WTC11 (cell line): ENCODE results near the gene DOCK1. TPM values are rescaled to one million over a fixed set of nuclear protein-coding genes. Genes with fewer than 3 reads are reported as not detected.

Experiments
- ATAC-seq: fragments of 200-7000 bp; cut with Tn5 transposase; 2 replicates; pipeline ENCODE4 v1.10.0; 2021; ENCODE audit warnings: mild to moderate bottlenecking, moderate library complexity
- CTCF ChIA-PET: fragments of 300-600 bp; sonication (Branson Sonifier 250); formaldehyde crosslinking; loops from one replicate; lab custom pipeline; 2021; ENCODE audit warnings: antibody characterized with exemption; lab: Charles Lee
- POLR2A ChIA-PET: fragments of 350-600 bp; sonication (Branson Sonifier 250); formaldehyde crosslinking; loops from one replicate; lab custom pipeline; 2021; ENCODE audit warnings: antibody characterized with exemption; lab: Charles Lee
- DNase-seq: peaks from one replicate; pipeline ENCODE4 v3.0.0; 2021; ENCODE audit warnings: low spot score
- H3K27ac Mint-ChIP-seq: 2 replicates; pipeline ENCODE4 v1.8.0; 2021; ENCODE audit warnings: mixed read lengths
- H3K27me3 Mint-ChIP-seq: 2 replicates; pipeline ENCODE4 v1.8.0; 2021; ENCODE audit warnings: low read depth, mild to moderate bottlenecking, moderate library complexity, mixed read lengths
- H3K36me3 Mint-ChIP-seq: 2 replicates; pipeline ENCODE4 v1.8.0; 2021; ENCODE audit warnings: mixed read lengths
- H3K4me1 Mint-ChIP-seq: 2 replicates; pipeline ENCODE4 v1.8.0; 2022; ENCODE audit warnings: mixed read lengths
- H3K4me3 Mint-ChIP-seq: 2 replicates; pipeline ENCODE4 v1.8.0; 2021; ENCODE audit warnings: mild to moderate bottlenecking, moderate library complexity, mixed read lengths
- H3K9me3 Mint-ChIP-seq: 2 replicates; pipeline ENCODE4 v1.8.0; 2021; ENCODE audit warnings: mixed read lengths
- ATF2 ChIP-seq: sonication (generic); formaldehyde crosslinking; IDR thresholded peaks from 2 replicates; pipeline ENCODE4 v1.8.1; 2022; ENCODE audit warnings: low read depth, missing genetic modification reagents, borderline replicate concordance
- ATF3 ChIP-seq: sonication (generic); formaldehyde crosslinking; conservative IDR thresholded peaks from 2 replicates; pipeline ENCODE4 v1.8.1; 2022; ENCODE audit warnings: mild to moderate bottlenecking, missing genetic modification reagents
- CBFB ChIP-seq: sonication (generic); formaldehyde crosslinking; IDR thresholded peaks from 2 replicates; pipeline ENCODE4 v1.8.1; 2022; ENCODE audit warnings: mild to moderate bottlenecking, low read depth, missing genetic modification reagents
- ELF4 ChIP-seq: sonication (generic); formaldehyde crosslinking; IDR thresholded peaks from 2 replicates; pipeline ENCODE4 v1.8.1; 2022; ENCODE audit warnings: low read depth, mild to moderate bottlenecking, moderate library complexity, missing genetic modification reagents
- FOXK1 ChIP-seq: sonication (generic); formaldehyde crosslinking; IDR thresholded peaks from 2 replicates; pipeline ENCODE4 v1.8.0; 2022; ENCODE audit warnings: mild to moderate bottlenecking, moderate library complexity, missing genetic modification reagents
- GABPB1 ChIP-seq: sonication (generic); formaldehyde crosslinking; IDR thresholded peaks from 2 replicates; pipeline ENCODE4 v1.8.1; 2023; ENCODE audit warnings: mild to moderate bottlenecking, missing genetic modification reagents
- MYBL2 ChIP-seq: sonication (generic); formaldehyde crosslinking; IDR thresholded peaks from 2 replicates; pipeline ENCODE4 v1.8.1; 2023; ENCODE audit warnings: mild to moderate bottlenecking, moderate library complexity, missing genetic modification reagents
- NR2C2 ChIP-seq: sonication (generic); formaldehyde crosslinking; IDR thresholded peaks from 2 replicates; pipeline ENCODE4 v1.8.0; 2022; ENCODE audit warnings: mild to moderate bottlenecking, missing genetic modification reagents
- PREB ChIP-seq: sonication (generic); formaldehyde crosslinking; IDR thresholded peaks from 2 replicates; pipeline ENCODE4 v1.8.1; 2022; ENCODE audit warnings: mild to moderate bottlenecking, missing genetic modification reagents, moderate library complexity, borderline replicate concordance
- SP1 ChIP-seq: sonication (generic); formaldehyde crosslinking; conservative IDR thresholded peaks from 2 replicates; pipeline ENCODE4 v1.8.1; 2022; ENCODE audit warnings: missing genetic modification reagents
- ZBTB21 ChIP-seq: sonication (generic); formaldehyde crosslinking; IDR thresholded peaks from 2 replicates; pipeline ENCODE4 v1.8.1; 2023; ENCODE audit warnings: mild to moderate bottlenecking, missing genetic modification reagents, borderline replicate concordance
- ZBTB43 ChIP-seq: sonication (generic); formaldehyde crosslinking; IDR thresholded peaks from 2 replicates; pipeline ENCODE4 v1.8.1; 2023; ENCODE audit warnings: mild to moderate bottlenecking, missing genetic modification reagents
- ZNF138 ChIP-seq: sonication (generic); formaldehyde crosslinking; conservative IDR thresholded peaks from 2 replicates; pipeline ENCODE4 v1.8.1; 2022; ENCODE audit warnings: mild to moderate bottlenecking, moderate library complexity, missing genetic modification reagents
- ZNF219 ChIP-seq: sonication (generic); formaldehyde crosslinking; IDR thresholded peaks from 2 replicates; pipeline ENCODE4 v1.8.0; 2023; ENCODE audit warnings: missing genetic modification reagents, mild to moderate bottlenecking, borderline replicate concordance
- ZNF423 ChIP-seq: fragments of 250-450 bp; sonication (Bioruptor Pico); IDR thresholded peaks from 2 replicates; pipeline ENCODE4 v2.1.2; 2022; ENCODE audit warnings: mild to moderate bottlenecking, moderate library complexity
- total RNA-seq: library from RNA; stranded (reverse); gene quantifications from 3 replicates; pipeline ENCODE4 v1.2.3, GENCODE V29; 2021

Gene DOCK1
- total RNA-seq, 1 experiment from 2014 or later = 52.1 TPM

- no peak for TF ChIP-seq ZBTB43 (CRISPR knock-in tag)
- TF ChIP-seq CBFB (CRISPR knock-in tag) = no peak
These were observed 14.2 kb downstream of the DOCK1 start (continued) for GRCh38 chr10:126919426-126919825.

- no peak for TF ChIP-seq ATF3
- TF ChIP-seq ZNF423 (CRISPR knock-in tag) = no peak
- no peak for TF ChIP-seq SP1 (CRISPR knock-in tag)
- no peak for TF ChIP-seq NR2C2
- no peak for TF ChIP-seq ATF2 (CRISPR knock-in tag)
- no peak for TF ChIP-seq MYBL2 (CRISPR knock-in tag)
- TF ChIP-seq ZNF219 (CRISPR knock-in tag) = no peak
- TF ChIP-seq ZNF138 (CRISPR knock-in tag) = no peak
- peaks cover 20% of the 10 kb centered on the region for H3K36me3 Mint-ChIP-seq
- H3K4me1 Mint-ChIP-seq = peaks cover 4% of the 10 kb centered on the region
- POLR2A ChIA-PET = interaction anchor here (0.7 kb wide), 1 partner anchor 17 kb away, joined by 4 read pairs; no protein-coding TSS in a partner anchor
- ATAC-seq = no peak
- CTCF ChIA-PET = no interaction called here
- no peak for DNase-seq
- no peaks in the 10 kb centered on the region for H3K27me3 Mint-ChIP-seq
- no peak overlapping the region for H3K4me3 Mint-ChIP-seq
- no peak overlapping the region for H3K27ac Mint-ChIP-seq
- peaks cover 9% of the 10 kb centered on the region for H3K9me3 Mint-ChIP-seq
These were observed 15.9 kb downstream of the DOCK1 start for GRCh38 chr10:126921162-126921561.

GRCh38 chr10:126921974-126922525 lies 16.8 kb downstream of the DOCK1 start:
- Mint-ChIP-seq H3K4me3 (no peak overlapping the region), H3K4me1 (peaks cover 4% of the 10 kb centered on the region), H3K36me3 (peaks cover 29% of the 10 kb centered on the region), H3K27me3 (no peaks in the 10 kb centered on the region), H3K9me3 (peaks cover 9% of the 10 kb centered on the region), H3K27ac (no peak overlapping the region)
- no peak for ATAC-seq
- CTCF ChIA-PET = no interaction called here
- POLR2A ChIA-PET = no interaction called here
- TF ChIP-seq ZBTB43 (CRISPR knock-in tag) = no peak
- no peak for TF ChIP-seq GABPB1 (CRISPR knock-in tag)
- no peak for TF ChIP-seq ELF4 (CRISPR knock-in tag)
- no peak for TF ChIP-seq PREB (CRISPR knock-in tag)
- no peak for TF ChIP-seq FOXK1 (CRISPR knock-in tag)
- no peak for TF ChIP-seq ZBTB21 (CRISPR knock-in tag)
- DNase-seq = no peak
